Panc1 (cell line): ENCODE measurements around the gene TNS2. TPM values are rescaled to one million over a fixed set of nuclear protein-coding genes. Genes with fewer than 3 reads are reported as not detected.

ENCODE experiments used
- ATAC-seq: fragments of 200-7000 bp; cut with Tn5 transposase; 2 replicates; pipeline ENCODE4 v1.9.1; 2020; ENCODE audit warnings: mild to moderate bottlenecking, moderate library complexity
- BruUV-seq: library from RNA; stranded (reverse); fragments of 400-500 nt; replicated peaks from 2 replicates; lab custom pipeline; 2021; lab: Mats Ljungman, UMichigan
- CTCF ChIA-PET: fragments of 300-600 bp; sonication (Branson Sonifier 250); formaldehyde crosslinking; loops from one replicate; lab custom pipeline; 2022; ENCODE audit warnings: antibody characterized with exemption; lab: Charles Lee
- POLR2A ChIA-PET: fragments of 300-600 bp; sonication (Branson Sonifier 250); formaldehyde crosslinking; loops from one replicate; lab custom pipeline; 2022; ENCODE audit warnings: antibody characterized with exemption; lab: Charles Lee
- DNase-seq: peaks from one replicate; pipeline ENCODE4 v3.0.0-alpha.2; 2010; ENCODE audit warnings: low read depth, low spot score
- H3K27ac ChIP-seq: 2 replicates; pipeline ENCODE4 v1.5.1; 2011; ENCODE audit warnings: mild to moderate bottlenecking, low read length, inconsistent platforms
- H3K27me3 ChIP-seq: fragments of 200-500 bp; sonication (Bioruptor generic); 2 replicates; pipeline ENCODE4 v1.6.0; 2014; ENCODE audit warnings: low read length, inconsistent platforms; ENCODE audit not compliant: control insufficient read depth, insufficient read depth
- H3K36me3 ChIP-seq: fragments of 200-500 bp; sonication (Bioruptor generic); 2 replicates; pipeline ENCODE4 v1.5.1; 2014; ENCODE audit warnings: inconsistent platforms, mild to moderate bottlenecking, low read length, moderate library complexity; ENCODE audit not compliant: control insufficient read depth, insufficient read depth
- H3K4me1 ChIP-seq: 2 replicates; pipeline ENCODE4 v1.5.1; 2011; ENCODE audit warnings: inconsistent platforms, mild to moderate bottlenecking, low read length, moderate library complexity; ENCODE audit not compliant: control insufficient read depth, insufficient read depth
- H3K4me3 ChIP-seq, 2 experiments: 2 replicates each; pipeline ENCODE4 v1.5.1; 2011 to 2012; ENCODE audit warnings: low read depth in 2 of 2, low read length in 2 of 2, mild to moderate bottlenecking in 2 of 2, inconsistent platforms in 1 of 2, moderate library complexity in 1 of 2
- H3K9me3 ChIP-seq: fragments of 200-500 bp; sonication (Bioruptor generic); 2 replicates; pipeline ENCODE4 v1.5.1; 2014; ENCODE audit warnings: low read depth, mild to moderate bottlenecking, inconsistent platforms, low read length, moderate library complexity; ENCODE audit not compliant: control insufficient read depth, insufficient read depth
- CTCF ChIP-seq: fragments of 450-650 bp; IDR thresholded peaks from 2 replicates; pipeline ENCODE4 v1.5.1; 2017; ENCODE audit warnings: mild to moderate bottlenecking
- POLR2AphosphoS5 ChIP-seq: IDR thresholded peaks from 2 replicates; pipeline ENCODE4 v1.6.1; 2012; ENCODE audit warnings: mild to moderate bottlenecking, low read depth, low read length, moderate library complexity
- SIN3A ChIP-seq: IDR thresholded peaks from 2 replicates; pipeline ENCODE4 v1.6.1; 2012; ENCODE audit warnings: low read depth, mild to moderate bottlenecking, low read length, moderate library complexity, borderline replicate concordance; ENCODE audit not compliant: insufficient read depth
- TCF7L2 ChIP-seq: IDR thresholded peaks from 2 replicates; pipeline ENCODE4 v1.6.1; 2011; ENCODE audit warnings: mild to moderate bottlenecking, low read depth, low read length, inconsistent platforms
- in situ Hi-C: cut with HindIII; loops from 2 replicates; pipeline ENCODE4 v1.10.0; 2016; ENCODE audit warnings: low sequenced_read_pairs, low pct_unique_long_range_greater_than_20kb
- intact Hi-C: fragments of 100-400 bp; cut with micrococcal nuclease; formaldehyde crosslinking; loops from one replicate; pipeline ENCODE4 v1.10.0; 2022; ENCODE audit not compliant: unreplicated experiment
- total RNA-seq: library from RNA; stranded (reverse); gene quantifications from one replicate; pipeline ENCODE4 v1.2.1, GENCODE V29; 2021; ENCODE audit not compliant: unreplicated experiment
- TF ChIP-seq, protein P1 (sequence below), 2 experiments: IDR thresholded peaks; 2 replicates each; pipeline ENCODE4 v1.6.1; 2011 to 2012; ENCODE audit warnings: low read depth in 2 of 2, control low read depth in 1 of 2, low read length in 1 of 2, mild to moderate bottlenecking in 1 of 2, moderate library complexity in 1 of 2; ENCODE audit not compliant: insufficient read depth in 1 of 2

TNS2 gene
- total RNA-seq, 1 experiment from 2014 or later, result 48.1 TPM

GRCh38 chr12:53044896-53045695, 4.8 kb upstream of the TNS2 start:
- DNase-seq (no peak), ATAC-seq (no peak)
- Histone ChIP-seq H3K36me3 (no peaks in the 10 kb centered on the region), H3K4me1 (peaks cover 57% of the 10 kb centered on the region), H3K9me3 (no peaks in the 10 kb centered on the region), H3K27ac (peak overlapping the region; percentile 96), H3K27me3 (no peaks in the 10 kb centered on the region), H3K4me3 (no peak overlapping the region)
- ChIA-PET POLR2A (no interaction called here), CTCF (no interaction called here)
- TF ChIP-seq CTCF (no peak), TCF7L2 (no peak), POLR2AphosphoS5 (no peak), SIN3A (no peak)
- TF ChIP-seq, protein P1, sequence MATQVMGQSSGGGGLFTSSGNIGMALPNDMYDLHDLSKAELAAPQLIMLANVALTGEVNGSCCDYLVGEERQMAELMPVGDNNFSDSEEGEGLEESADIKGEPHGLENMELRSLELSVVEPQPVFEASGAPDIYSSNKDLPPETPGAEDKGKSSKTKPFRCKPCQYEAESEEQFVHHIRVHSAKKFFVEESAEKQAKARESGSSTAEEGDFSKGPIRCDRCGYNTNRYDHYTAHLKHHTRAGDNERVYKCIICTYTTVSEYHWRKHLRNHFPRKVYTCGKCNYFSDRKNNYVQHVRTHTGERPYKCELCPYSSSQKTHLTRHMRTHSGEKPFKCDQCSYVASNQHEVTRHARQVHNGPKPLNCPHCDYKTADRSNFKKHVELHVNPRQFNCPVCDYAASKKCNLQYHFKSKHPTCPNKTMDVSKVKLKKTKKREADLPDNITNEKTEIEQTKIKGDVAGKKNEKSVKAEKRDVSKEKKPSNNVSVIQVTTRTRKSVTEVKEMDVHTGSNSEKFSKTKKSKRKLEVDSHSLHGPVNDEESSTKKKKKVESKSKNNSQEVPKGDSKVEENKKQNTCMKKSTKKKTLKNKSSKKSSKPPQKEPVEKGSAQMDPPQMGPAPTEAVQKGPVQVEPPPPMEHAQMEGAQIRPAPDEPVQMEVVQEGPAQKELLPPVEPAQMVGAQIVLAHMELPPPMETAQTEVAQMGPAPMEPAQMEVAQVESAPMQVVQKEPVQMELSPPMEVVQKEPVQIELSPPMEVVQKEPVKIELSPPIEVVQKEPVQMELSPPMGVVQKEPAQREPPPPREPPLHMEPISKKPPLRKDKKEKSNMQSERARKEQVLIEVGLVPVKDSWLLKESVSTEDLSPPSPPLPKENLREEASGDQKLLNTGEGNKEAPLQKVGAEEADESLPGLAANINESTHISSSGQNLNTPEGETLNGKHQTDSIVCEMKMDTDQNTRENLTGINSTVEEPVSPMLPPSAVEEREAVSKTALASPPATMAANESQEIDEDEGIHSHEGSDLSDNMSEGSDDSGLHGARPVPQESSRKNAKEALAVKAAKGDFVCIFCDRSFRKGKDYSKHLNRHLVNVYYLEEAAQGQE (IDR thresholded peaks at IDR 0.05; ENCODE audit: insufficient read depth in 1 of 2, low read depth in 2 of 2, low read length in 1 of 2), result no peak
- TSS peak; percentile 78 for BruUV-seq
- in situ Hi-C loops (no loop called here), intact Hi-C loops (no loop called here)

GRCh38 chr12:53045696-53046045, 4.2 kb upstream of the TNS2 start:
- ATAC-seq (no peak), DNase-seq (no peak)
- Histone ChIP-seq H3K27me3 (no peaks in the 10 kb centered on the region), H3K9me3 (no peaks in the 10 kb centered on the region), H3K27ac (peak overlapping the region; percentile 96; the same call in 1 of the 2 replicates), H3K4me3 (no peak overlapping the region; a peak in 2 of 4 replicates), H3K36me3 (no peaks in the 10 kb centered on the region), H3K4me1 (peaks cover 62% of the 10 kb centered on the region)
- TF ChIP-seq, protein P1 (IDR thresholded peaks at IDR 0.05; ENCODE audit: insufficient read depth in 1 of 2, low read depth in 2 of 2, low read length in 1 of 2), result no peak
- TF ChIP-seq SIN3A, result no peak
- no peak for TF ChIP-seq POLR2AphosphoS5
- no peak for TF ChIP-seq TCF7L2
- POLR2A ChIA-PET, result interaction anchor here (0.6 kb wide), 1 partner anchor 922 kb away, joined by 20 read pairs; no protein-coding TSS in a partner anchor
- CTCF ChIA-PET, result no interaction called here
- in situ Hi-C loops, result no loop called here
- intact Hi-C loops, result no loop called here
- BruUV-seq, result no TSS peak
